COLO829 (cell line): ENCODE measurements around the gene CES1.
"Not testable (repeated sequence)": the region's sequence is repeated elsewhere in the genome, so short reads cannot be mapped to it uniquely, and the experiment has no call there.

Experiments used
- DNase-seq: peaks from one replicate; pipeline ENCODE4 v3.0.0; 2012; ENCODE audit warnings: low spot score

Gene CES1

GRCh38 chr16:55830658-55831294 lies 2.1 kb downstream of the CES1 start:
- DNase-seq, result no peak

GRCh38 chr16:55829232-55829631 lies 3.7 kb downstream of the CES1 start:
- not testable (repeated sequence) for DNase-seq

- DNase-seq, result no peak
Observed at GRCh38 chr16:55828680-55829079, 4.2 kb downstream of the CES1 start.

DNA sequence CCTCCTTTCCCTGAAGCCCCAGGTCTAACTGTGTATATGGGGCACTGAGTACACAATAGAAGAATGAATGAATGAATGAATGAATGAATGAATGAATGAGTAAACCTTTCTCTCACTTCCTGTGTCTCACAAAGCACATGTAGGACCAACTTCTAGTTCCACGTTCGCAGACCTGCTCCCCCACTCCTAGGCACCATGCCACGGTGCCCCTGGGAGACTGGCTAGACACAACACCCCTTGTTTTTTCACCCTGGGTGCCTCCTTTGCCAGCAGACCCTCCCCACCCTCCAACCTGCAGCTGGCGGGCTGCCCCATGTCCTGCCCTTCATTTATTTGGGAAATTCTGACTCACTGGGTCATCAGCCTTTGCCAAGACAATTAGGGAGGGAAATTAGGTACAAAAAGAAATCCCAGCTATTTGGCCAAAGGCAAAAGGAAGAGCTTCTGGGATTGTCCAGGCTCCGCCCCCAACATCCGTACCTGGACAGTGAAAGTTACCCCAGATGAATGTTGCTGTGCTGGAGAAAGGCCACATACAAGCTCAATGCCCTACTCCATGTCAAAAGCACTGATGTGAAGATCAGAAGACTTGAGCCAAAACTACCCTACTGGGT lies 7.7 kb downstream of the CES1 start:
- DNase-seq, result no peak

GRCh38 chr16:55824473-55825000 lies 8.4 kb downstream of the CES1 start:
- DNase-seq, result no peak

DNA sequence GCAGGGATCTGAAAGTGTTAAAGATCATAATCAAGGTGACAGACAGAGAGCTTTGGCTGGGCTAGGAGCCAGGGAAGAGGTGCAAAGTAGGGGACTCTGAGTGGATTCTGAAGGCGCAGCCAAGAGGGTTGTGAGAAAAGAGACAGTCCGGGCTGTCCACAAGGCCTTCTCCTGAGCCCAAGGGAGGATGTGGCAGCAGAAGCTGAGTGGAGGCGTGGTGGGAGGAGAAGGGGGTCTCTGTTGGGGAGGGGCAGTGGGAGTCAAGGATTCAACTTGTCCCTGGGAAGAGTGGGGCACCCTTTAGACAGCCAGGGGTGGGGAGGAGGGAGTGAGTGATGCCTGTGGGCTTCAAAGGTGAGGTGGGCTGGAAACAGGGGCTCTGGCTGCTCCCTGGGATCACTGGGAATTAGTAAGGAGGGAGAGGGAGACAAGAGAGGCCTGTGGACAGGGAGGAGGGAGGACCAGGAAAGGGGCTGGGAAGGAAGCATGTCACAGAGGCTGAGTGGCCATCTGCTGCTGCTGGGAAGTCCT lies 10.6 kb downstream of the CES1 start:
- no peak for DNase-seq

GRCh38 chr16:55821210-55821609 lies 11.7 kb downstream of the CES1 start:
- no peak for DNase-seq

- no peak for DNase-seq
Observed at GRCh38 chr16:55820615-55821014, 12.3 kb downstream of the CES1 start.

DNA sequence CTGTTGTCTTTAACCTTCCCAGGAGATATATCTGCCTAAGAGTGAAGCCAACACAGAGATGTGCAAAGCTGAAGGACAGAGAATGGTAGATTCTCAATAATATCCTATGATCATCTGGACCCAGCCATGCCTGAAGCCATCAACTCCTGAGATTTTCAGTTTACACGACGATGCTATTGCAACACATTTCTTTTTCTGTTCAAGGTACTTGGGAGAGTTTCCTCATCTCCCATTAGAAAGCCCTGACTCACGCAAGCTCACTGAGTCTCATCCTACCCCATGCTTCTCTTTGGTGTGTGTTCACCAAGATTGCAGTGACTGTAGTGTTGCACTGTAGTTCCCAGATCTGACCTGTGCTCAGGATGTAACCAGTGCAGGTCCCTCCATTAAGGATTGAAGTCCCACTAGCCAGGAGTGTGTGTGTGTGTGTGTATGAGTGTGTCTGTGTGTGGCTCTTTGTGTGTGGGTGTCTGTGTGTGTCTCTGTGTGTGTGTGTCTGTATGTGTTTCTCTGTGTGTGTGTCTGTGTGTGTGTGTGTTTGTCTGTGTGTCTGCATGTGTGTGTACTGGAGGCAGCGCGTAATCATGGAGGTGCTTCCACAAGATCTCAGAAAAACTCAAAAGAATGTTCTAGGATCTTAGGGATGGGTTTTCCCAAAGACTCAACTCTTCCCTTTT lies 15.5 kb downstream of the CES1 start:
- DNase-seq, result no peak

GRCh38 chr16:55816222-55816621 lies 16.7 kb downstream of the CES1 start:
- DNase-seq, result not testable (repeated sequence)

DNA sequence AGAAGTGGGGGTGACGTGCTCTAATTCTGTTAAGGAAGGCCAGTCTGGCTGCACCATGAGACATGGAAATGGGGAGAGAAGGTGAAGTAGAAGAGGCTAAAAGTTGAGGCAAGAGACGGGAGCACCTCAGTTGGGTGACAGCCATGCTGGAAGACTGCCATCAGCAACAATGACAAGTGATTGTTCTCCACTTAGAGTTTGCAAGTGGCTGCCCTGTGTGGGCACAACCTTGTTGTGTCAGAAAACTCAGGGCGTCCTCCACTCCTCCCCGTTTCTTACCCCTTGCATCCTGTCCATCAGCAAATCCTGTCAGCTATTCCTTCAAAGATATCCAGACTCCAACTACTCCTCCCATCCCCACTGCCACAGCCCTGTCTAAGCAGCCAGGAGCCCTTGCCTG lies 17.6 kb downstream of the CES1 start:
- no peak for DNase-seq

DNA sequence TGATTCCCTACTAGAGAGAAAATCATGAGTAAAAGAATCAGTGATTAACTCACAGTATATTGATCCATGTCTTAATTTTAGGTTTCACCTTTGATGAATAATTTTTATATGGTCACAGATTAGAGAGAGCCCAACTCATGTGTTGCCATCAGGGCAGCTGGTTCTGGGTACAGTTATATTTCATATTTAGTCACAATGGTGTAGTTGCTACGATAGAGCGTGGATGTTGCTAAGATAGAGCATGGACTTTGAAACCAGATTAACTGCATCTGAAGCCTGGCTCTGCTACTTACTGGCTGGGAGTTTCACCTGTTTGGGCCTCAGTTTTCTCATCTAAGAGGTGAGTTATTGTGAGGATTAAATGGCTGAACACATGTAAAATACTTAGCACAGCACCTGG lies 18.7 kb downstream of the CES1 start:
- DNase-seq, result not testable (repeated sequence)

DNA sequence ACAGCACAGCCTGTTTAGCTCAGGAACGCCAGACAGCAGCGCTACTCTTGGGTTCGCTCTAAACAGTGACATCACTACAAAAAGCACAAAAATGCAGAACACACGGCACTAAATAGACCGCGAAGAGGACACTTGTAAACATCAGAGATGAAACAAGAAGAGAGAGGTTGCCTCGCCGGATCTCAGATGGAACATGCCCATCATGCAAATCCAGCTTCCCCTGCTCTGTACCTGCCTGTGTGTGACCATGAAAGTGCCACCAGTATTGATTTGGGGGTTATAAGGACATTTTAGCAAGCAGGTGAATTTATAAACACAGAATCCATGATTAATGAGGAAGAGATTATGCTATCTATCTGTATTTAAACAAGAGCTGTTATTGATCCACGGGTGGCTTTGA lies 19.2 kb downstream of the CES1 start:
- not testable (repeated sequence) for DNase-seq

DNA sequence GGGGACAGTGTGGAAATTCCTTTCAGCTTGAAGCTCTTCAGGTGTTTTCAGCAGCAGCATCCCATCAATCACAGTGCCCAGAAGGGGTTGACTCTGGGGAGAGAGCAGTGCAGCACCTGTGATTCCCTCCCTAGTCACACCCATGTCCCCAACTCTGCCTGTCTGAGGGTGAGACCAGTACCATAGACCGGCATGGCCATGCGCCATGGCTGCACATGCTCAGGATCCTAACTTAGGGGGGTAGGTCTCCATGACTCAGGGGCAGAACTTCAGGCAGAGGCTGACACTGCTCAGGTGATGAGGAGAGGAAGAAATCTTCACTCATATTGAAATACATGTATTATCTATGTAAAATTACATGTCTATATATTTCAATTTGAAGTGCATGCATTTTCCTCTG lies 19.9 kb downstream of the CES1 start:
- DNase-seq, result no peak

GRCh38 chr16:55811811-55812210 lies 21.1 kb downstream of the CES1 start:
- no peak for DNase-seq

GRCh38 chr16:55810451-55810961 lies 22.4 kb downstream of the CES1 start:
- no peak for DNase-seq

DNA sequence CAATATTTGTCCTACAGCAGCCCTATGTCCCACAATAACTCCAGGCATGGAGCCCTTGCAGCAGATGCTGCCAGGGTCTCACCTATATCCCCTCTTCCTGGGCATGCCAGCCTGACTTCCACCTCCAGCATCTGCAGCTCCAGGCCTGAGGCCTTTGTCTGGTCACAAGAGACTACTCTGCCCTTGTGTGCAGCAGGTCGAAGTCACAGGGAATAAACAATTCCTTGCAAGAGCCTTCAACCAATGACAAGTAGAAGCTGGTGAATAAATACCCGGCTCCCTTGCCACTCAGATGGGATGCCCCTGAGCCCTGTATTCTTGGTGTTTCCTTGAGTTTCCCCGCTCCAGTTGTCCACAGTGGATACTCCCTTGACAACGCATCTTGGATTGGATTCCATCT lies 23.0 kb downstream of the CES1 start:
- no peak for DNase-seq

DNA sequence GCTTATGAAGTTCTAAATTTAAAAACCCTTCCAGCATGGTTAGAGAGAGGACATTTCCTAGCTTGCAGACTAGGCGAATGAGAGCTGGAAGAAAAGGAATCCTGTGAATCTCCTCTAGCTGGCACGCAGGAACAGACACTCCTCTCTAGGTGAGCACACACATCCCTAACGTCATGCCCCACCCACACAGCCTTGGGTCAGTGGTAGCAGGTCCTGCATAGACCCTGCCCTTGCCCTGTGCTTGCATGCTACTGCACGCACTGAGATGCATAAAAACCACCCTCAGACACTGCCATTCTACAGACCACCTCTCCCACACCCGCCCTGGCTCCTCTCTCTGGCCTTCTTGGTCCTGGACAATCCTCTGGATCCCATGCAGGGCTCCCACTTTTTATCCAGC lies 23.5 kb downstream of the CES1 start:
- DNase-seq, result no peak

- not testable (repeated sequence) for DNase-seq
Observed at GRCh38 chr16:55808286-55808685, 24.6 kb downstream of the CES1 start.

DNA sequence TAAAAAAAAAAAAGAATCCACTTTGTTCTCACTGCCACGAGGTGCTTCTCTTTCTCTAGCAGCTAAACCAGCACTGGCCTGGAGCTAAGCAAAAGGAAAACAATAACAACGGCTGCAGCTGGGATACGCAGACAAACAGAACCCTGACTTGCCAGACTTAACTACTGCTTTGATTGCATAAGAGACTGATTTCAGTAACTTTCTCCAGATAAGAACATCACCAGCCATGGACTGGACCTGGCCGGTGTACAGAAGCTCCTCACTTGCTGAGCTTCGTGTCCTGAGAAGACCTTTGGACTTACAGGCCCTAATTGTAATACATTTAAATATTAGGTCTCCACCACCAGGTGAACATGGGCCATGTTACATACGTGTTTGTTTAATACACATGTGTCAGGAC lies 27.8 kb downstream of the CES1 start:
- DNase-seq, result not testable (repeated sequence)

- DNase-seq, result not testable (repeated sequence)
Observed at GRCh38 chr16:55803681-55804080, 29.2 kb downstream of the CES1 start.

- DNase-seq, result not testable (repeated sequence)
Observed at GRCh38 chr16:55792934-55793374, 39.9 kb downstream of the CES1 start.

DNA sequence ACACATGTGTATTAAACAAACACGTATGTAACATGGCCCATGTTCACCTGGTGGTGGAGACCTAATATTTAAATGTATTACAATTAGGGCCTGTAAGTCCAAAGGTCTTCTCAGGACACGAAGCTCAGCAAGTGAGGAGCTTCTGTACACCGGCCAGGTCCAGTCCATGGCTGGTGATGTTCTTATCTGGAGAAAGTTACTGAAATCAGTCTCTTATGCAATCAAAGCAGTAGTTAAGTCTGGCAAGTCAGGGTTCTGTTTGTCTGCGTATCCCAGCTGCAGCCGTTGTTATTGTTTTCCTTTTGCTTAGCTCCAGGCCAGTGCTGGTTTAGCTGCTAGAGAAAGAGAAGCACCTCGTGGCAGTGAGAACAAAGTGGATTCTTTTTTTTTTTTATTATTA lies 41.4 kb downstream of the CES1 start:
- DNase-seq, result not testable (repeated sequence)
